Neuronal stem cell (in vitro differentiated cells): Measurements from ENCODE around the gene EARS2.

ENCODE experiments used
- DNase-seq: peaks from one replicate; pipeline ENCODE4 v3.0.0-alpha.2; 2013; ENCODE audit warnings: low spot score
- H2AFZ ChIP-seq: one replicate; pipeline ENCODE4 v1.6.1; 2013; ENCODE audit warnings: mild to moderate bottlenecking, low read length, inconsistent platforms
- H2AK5ac ChIP-seq: 2 replicates; pipeline ENCODE4 v1.6.1; 2013; ENCODE audit warnings: low read depth, mild to moderate bottlenecking, inconsistent platforms, low read length, moderate library complexity, mixed read lengths
- H2BK120ac ChIP-seq: 2 replicates; pipeline ENCODE4 v1.6.1; 2013; ENCODE audit warnings: low read depth, mild to moderate bottlenecking, inconsistent platforms, low read length, moderate library complexity, mixed read lengths
- H2BK12ac ChIP-seq: one replicate; pipeline ENCODE4 v1.6.1; 2013; ENCODE audit warnings: low read length, inconsistent platforms
- H2BK15ac ChIP-seq: 2 replicates; pipeline ENCODE4 v1.6.1; 2013; ENCODE audit warnings: mild to moderate bottlenecking, low read length, inconsistent platforms, mixed read lengths
- H2BK5ac ChIP-seq: one replicate; pipeline ENCODE4 v1.6.1; 2013; ENCODE audit warnings: inconsistent platforms, mild to moderate bottlenecking, low read length, moderate library complexity
- H3K14ac ChIP-seq: one replicate; pipeline ENCODE4 v1.6.1; 2013; ENCODE audit warnings: low read length, inconsistent platforms
- H3K18ac ChIP-seq: 2 replicates; pipeline ENCODE4 v1.6.1; 2013; ENCODE audit warnings: low read length, inconsistent platforms
- H3K23ac ChIP-seq: 2 replicates; pipeline ENCODE4 v1.6.1; 2013; ENCODE audit warnings: low read depth, mild to moderate bottlenecking, mixed read lengths, low read length, inconsistent platforms; ENCODE audit not compliant: poor library complexity
- H3K27ac ChIP-seq: replicated peaks from 3 replicates; pipeline ENCODE4 v1.5.1; 2013; ENCODE audit warnings: low read length, inconsistent platforms
- H3K27me3 ChIP-seq, 3 experiments: 2 replicates each; pipeline ENCODE4 v1.6.1; 2013; ENCODE audit warnings: low read length in 3 of 3, mild to moderate bottlenecking in 2 of 3, inconsistent platforms in 1 of 3, low read depth in 1 of 3, mixed read lengths in 1 of 3, moderate library complexity in 1 of 3; ENCODE audit not compliant: control insufficient read depth in 3 of 3, insufficient read depth in 3 of 3
- H3K36me3 ChIP-seq, 2 donors: replicated peaks in 1 of 2; 2 replicates each; pipeline ENCODE4 v1.6.1; 2013; ENCODE audit warnings: low read length in 2 of 2; ENCODE audit not compliant: control insufficient read depth in 2 of 2, insufficient read depth in 2 of 2
- H3K4ac ChIP-seq: 2 replicates; pipeline ENCODE4 v1.6.1; 2013; ENCODE audit warnings: inconsistent platforms, mild to moderate bottlenecking, low read length, moderate library complexity
- H3K4me1 ChIP-seq, 2 donors: 1 replicate in 1 of 2; 2 replicates in 1 of 2; pipeline ENCODE4 v1.6.1; 2013; ENCODE audit warnings: low read length in 2 of 2, low read depth in 1 of 2; ENCODE audit not compliant: control insufficient read depth in 2 of 2, insufficient read depth in 1 of 2
- H3K4me2 ChIP-seq: one replicate; pipeline ENCODE4 v1.6.1; 2013; ENCODE audit warnings: mild to moderate bottlenecking, low read length, inconsistent platforms; ENCODE audit not compliant: insufficient read depth, poor library complexity, severe bottlenecking
- H3K4me3 ChIP-seq, 2 donors: 2 replicates each; pipeline ENCODE4 v1.5.1; 2013; ENCODE audit warnings: low read length in 2 of 2, mild to moderate bottlenecking in 2 of 2, inconsistent platforms in 1 of 2, moderate library complexity in 1 of 2
- H3K79me1 ChIP-seq: one replicate; pipeline ENCODE4 v1.6.1; 2013; ENCODE audit warnings: low read depth, mild to moderate bottlenecking, inconsistent platforms, low read length, moderate library complexity
- H3K9ac ChIP-seq: one replicate; pipeline ENCODE4 v1.6.1; 2013; ENCODE audit warnings: mild to moderate bottlenecking, low read depth, low read length, inconsistent platforms; ENCODE audit not compliant: poor library complexity
- H3K9me3 ChIP-seq, 2 donors: replicated peaks in 1 of 2; 2 replicates each; pipeline versions ENCODE3 to v1.6.1; 2013; ENCODE audit warnings: low read length in 2 of 2, mild to moderate bottlenecking in 2 of 2, inconsistent platforms in 1 of 2, low read depth in 1 of 2, mixed read lengths in 1 of 2, moderate library complexity in 1 of 2; ENCODE audit not compliant: control insufficient read depth in 2 of 2, insufficient read depth in 1 of 2
- H4K8ac ChIP-seq: one replicate; pipeline ENCODE4 v1.6.1; 2013; ENCODE audit warnings: low read depth, mild to moderate bottlenecking, inconsistent platforms, low read length, moderate library complexity
- H4K91ac ChIP-seq: one replicate; pipeline ENCODE4 v1.6.1; 2013; ENCODE audit warnings: low read length, low read depth, mild to moderate bottlenecking, inconsistent platforms; ENCODE audit not compliant: poor library complexity
- WGBS, 2 donors: extraction: QIAGEN DNeasy Blood & Tissue Kit; methylation state at CpG; one replicate each; pipeline ENCODE4 v1.1.7; 2013; ENCODE audit warnings: missing lambda C conversion rate in 2 of 2, mixed read lengths in 1 of 2; ENCODE audit not compliant: insufficient read length in 2 of 2, insufficient replicate concordance in 1 of 2; ENCODE audit errors: extremely low coverage in 2 of 2; 5-methylcytosine and 5-hydroxymethylcytosine counted together

The EARS2 gene

DNA sequence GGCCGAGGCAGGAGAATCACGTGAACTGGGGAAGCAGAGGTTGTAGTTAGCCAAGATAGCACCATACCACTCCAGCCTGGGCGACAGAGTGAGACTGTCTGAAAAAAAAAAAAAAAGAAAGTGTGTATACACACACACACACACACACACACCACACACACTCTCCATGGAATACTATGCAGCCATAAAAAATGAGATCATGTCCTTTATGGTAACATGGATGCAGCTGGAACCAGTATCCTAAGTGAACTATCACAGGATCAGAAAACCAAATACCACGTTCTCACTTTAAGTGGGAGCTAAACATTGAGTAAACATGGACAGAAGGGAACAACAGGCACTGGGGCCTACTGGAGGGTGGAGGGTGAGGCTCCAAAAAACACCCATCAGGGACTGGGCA lies 22.2 kb upstream of the EARS2 start:
- Histone ChIP-seq H4K8ac (no peak overlapping the region), H3K4me1 (no peaks in the 10 kb centered on the region), H3K36me3 (peaks cover 28 to 70% of the 10 kb centered on the region in 2 donors), H2BK12ac (no peak overlapping the region), H3K18ac (no peak overlapping the region), H3K4me2 (no peak overlapping the region), H3K4me3 (no peak overlapping the region), H3K27ac (no peak overlapping the region), H2BK120ac (no peak overlapping the region), H3K14ac (no peak overlapping the region), H3K4ac (no peak overlapping the region), H3K27me3 (no peaks in the 10 kb centered on the region), H2BK5ac (no peak overlapping the region), H3K79me1 (no peaks in the 10 kb centered on the region), H3K9me3 (no peaks in the 10 kb centered on the region), H2BK15ac (no peak overlapping the region), H3K9ac (no peak overlapping the region), H4K91ac (no peak overlapping the region), H3K23ac (no peak overlapping the region), H2AFZ (no peak overlapping the region), H2AK5ac (no peak overlapping the region)
- no peak for DNase-seq
- WGBS, 2 donors = no CpG with 5 or more reads among the region's 4 CpGs

DNA sequence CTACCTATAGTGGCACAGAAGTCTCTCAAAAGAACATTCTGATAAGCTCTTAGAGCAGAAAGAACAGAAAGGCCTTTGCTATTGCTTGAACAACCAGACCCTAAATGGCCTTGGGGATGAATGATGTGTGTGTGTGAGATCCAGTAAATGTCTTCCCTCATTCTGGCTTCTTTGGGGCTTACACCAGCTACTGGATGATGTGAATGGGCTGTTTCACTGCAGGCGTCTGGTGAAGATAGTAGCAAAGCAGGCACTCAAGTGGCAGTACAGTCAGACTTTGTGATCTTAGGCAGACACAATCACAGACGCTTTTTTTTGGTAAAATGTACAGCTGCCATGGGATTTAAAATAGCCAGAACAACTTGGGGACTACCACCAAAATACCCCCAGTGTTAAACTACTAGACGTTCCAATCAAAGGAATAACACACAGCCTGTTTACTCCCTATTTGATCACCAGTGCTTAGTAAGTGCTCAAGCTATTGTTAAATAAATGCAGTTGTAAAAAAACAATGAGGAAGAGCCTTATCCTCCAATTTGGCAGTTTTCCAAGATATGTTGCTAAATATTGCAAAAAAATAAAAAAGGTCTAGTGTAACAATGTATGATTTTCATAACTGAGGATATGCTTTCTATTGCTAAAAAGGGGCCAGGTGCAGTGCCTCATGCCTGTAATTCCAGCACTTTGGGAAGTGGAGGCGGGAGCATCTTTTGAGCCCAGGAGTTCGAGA lies 21.1 kb upstream of the EARS2 start:
- no peaks in the 10 kb centered on the region for H3K9me3 ChIP-seq
- H3K9ac ChIP-seq = no peak overlapping the region
- no peak overlapping the region for H2BK15ac ChIP-seq
- no peak overlapping the region for H3K4me2 ChIP-seq
- H3K14ac ChIP-seq = no peak overlapping the region
- H4K91ac ChIP-seq = no peak overlapping the region
- H3K27me3 ChIP-seq = no peaks in the 10 kb centered on the region
- H2AK5ac ChIP-seq = no peak overlapping the region
- no peak overlapping the region for H3K4ac ChIP-seq
- H2BK5ac ChIP-seq = no peak overlapping the region
- H2BK120ac ChIP-seq = no peak overlapping the region
- no peak overlapping the region for H4K8ac ChIP-seq
- H2AFZ ChIP-seq = no peak overlapping the region
- no peak overlapping the region for H3K27ac ChIP-seq
- no peak overlapping the region for H3K18ac ChIP-seq
- no peaks in the 10 kb centered on the region for H3K4me1 ChIP-seq
- no peak for DNase-seq
- H3K23ac ChIP-seq = no peak overlapping the region
- peaks cover 28 to 78% of the 10 kb centered on the region in 2 donors for H3K36me3 ChIP-seq
- no peak overlapping the region for H3K4me3 ChIP-seq
- WGBS, 2 donors = no CpG with 5 or more reads among the region's 5 CpGs
- H3K79me1 ChIP-seq = no peaks in the 10 kb centered on the region
- H2BK12ac ChIP-seq = no peak overlapping the region

- no peak for DNase-seq
- Histone ChIP-seq H2BK12ac (no peak overlapping the region), H3K4ac (no peak overlapping the region), H4K91ac (no peak overlapping the region), H3K27me3 (no peaks in the 10 kb centered on the region), H3K4me3 (no peak overlapping the region), H2AK5ac (no peak overlapping the region), H3K14ac (no peak overlapping the region), H3K18ac (no peak overlapping the region), H3K9me3 (no peaks in the 10 kb centered on the region), H3K23ac (no peak overlapping the region), H3K79me1 (no peaks in the 10 kb centered on the region), H2BK120ac (no peak overlapping the region), H3K4me2 (no peak overlapping the region), H3K36me3 (peaks cover 30 to 86% of the 10 kb centered on the region in 2 donors), H2AFZ (no peak overlapping the region), H3K4me1 (no peaks in the 10 kb centered on the region), H4K8ac (no peak overlapping the region), H3K9ac (no peak overlapping the region), H3K27ac (no peak overlapping the region), H2BK5ac (no peak overlapping the region), H2BK15ac (no peak overlapping the region)
- WGBS, 2 donors = no CpG with 5 or more reads among the region's 2 CpGs
These were observed 20.3 kb upstream of the EARS2 start for GRCh38 chr16:23577493-23577892.

DNA sequence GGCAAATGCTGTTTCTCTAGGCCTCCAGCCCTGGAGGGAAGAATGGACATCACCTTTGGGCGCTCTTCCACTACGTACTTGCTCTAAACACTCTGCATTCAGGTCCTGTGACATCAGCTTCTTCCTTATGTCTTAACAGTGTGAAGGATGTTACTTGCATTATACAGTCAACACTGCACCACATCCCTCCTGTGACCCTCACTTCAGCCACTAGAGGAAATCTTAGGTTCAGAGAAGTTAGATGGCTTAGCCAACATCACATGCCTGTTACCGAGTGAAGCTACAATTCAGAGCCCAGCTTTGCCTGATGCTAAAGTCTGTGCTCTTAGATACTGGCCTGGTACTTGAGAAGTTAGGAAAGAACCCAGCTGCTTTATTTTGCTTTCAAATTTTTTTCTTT lies 18.7 kb upstream of the EARS2 start:
- H4K8ac ChIP-seq = no peak overlapping the region
- H2BK12ac ChIP-seq = no peak overlapping the region
- DNase-seq = no peak
- H3K23ac ChIP-seq = no peak overlapping the region
- no peak overlapping the region for H2AFZ ChIP-seq
- no peaks in the 10 kb centered on the region for H3K9me3 ChIP-seq
- H3K36me3 ChIP-seq = peaks cover 36 to 86% of the 10 kb centered on the region in 2 donors
- H3K4me2 ChIP-seq = no peak overlapping the region
- no peak overlapping the region for H2AK5ac ChIP-seq
- H2BK120ac ChIP-seq = no peak overlapping the region
- no peaks in the 10 kb centered on the region for H3K4me1 ChIP-seq
- no peak overlapping the region for H3K4ac ChIP-seq
- no peak overlapping the region for H2BK15ac ChIP-seq
- no CpG with 5 or more reads among the region's 3 CpGs for WGBS, 2 donors
- H3K18ac ChIP-seq = no peak overlapping the region
- no peaks in the 10 kb centered on the region for H3K27me3 ChIP-seq
- no peak overlapping the region for H3K14ac ChIP-seq
- H3K79me1 ChIP-seq = no peaks in the 10 kb centered on the region
- no peak overlapping the region for H3K4me3 ChIP-seq
- no peak overlapping the region for H4K91ac ChIP-seq
- H3K27ac ChIP-seq = no peak overlapping the region
- no peak overlapping the region for H3K9ac ChIP-seq
- H2BK5ac ChIP-seq = no peak overlapping the region
